ENCODE data around the gene IGSF21.

Gene IGSF21

DNA sequence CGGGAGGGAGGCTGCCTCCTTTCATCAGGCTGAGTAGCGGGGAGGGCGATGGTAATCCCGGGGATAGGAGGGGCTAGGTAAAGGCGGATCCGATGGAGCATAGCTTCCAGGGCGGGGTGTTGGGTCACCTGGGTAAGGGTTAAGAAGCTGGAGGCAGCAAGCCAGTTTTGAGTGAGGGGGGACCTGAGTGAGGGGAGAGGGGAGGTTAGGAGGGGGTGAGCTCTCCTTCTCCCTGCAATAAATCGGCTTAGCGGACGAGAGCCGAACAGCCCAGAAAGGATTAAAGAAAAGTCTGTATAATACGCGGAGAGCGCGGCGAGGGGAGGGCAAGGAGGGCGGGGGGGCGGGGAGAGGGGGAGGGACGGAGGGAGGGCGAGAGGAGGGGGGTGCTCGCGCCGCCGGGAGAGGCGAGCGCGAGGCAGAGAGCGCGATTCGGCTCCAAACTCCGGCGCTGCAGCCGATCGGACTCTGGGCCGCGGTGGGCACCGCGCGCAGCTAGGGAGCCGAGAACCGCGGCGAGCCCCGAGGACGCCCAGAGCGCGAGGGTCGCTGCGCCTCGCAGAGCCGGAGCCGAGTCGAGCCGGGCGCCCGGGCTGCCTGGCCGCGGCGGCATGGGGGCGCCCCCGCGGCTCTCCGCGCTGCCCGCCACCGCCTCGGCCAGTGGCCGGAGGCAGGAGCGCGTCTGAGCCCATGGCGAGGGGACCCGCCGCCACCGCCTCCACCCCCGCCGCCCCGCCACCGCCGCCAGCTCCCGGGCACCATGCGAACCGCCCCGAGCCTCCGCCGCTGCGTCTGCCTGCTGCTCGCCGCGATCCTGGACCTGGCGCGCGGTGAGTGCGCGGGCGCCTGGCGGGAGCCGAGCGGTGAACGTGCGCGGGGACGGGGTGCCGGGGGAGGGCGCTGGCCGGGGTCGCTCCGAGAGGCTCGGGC lies at the start of gene IGSF21:
Gene IGSF21 (plus strand): TSS at position 430 of the 930 bp plus-strand sequence. CDS start 331 bp downstream, at position 761.
- no peak for DNase-seq (ENCODE audit: low spot score)

- DNase-seq (ENCODE audit: low spot score) = no peak
Observed at GRCh38 chr1:18058206-18058921, 49.2 kb upstream of the IGSF21 start.

- DNase-seq (ENCODE audit: low spot score) = no peak
Observed at GRCh38 chr1:18058981-18059605, 48.5 kb upstream of the IGSF21 start.

DNA sequence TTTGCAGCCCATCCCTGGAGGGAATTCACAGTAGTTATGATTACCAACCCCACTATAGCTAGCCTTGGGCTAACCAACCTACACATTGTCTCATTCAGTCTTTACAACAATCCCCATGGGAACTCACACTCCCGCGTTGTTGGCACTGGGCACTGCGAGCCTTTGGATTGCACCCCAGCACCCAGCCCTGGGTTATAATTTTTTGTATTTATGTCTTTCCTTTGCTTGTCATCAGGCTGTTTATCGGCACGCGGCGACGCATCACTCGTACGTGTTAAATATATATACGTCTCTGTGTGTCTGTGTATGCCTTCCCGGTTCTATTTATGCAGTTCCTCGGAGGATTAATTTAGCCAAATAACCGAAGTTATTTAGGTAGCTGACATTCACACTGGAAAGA lies 47.2 kb upstream of the IGSF21 start:
- no peak for DNase-seq (ENCODE audit: low spot score)

- DNase-seq (ENCODE audit: low spot score) = no peak
Observed at GRCh38 chr1:18062185-18062584, 45.4 kb upstream of the IGSF21 start.

DNA sequence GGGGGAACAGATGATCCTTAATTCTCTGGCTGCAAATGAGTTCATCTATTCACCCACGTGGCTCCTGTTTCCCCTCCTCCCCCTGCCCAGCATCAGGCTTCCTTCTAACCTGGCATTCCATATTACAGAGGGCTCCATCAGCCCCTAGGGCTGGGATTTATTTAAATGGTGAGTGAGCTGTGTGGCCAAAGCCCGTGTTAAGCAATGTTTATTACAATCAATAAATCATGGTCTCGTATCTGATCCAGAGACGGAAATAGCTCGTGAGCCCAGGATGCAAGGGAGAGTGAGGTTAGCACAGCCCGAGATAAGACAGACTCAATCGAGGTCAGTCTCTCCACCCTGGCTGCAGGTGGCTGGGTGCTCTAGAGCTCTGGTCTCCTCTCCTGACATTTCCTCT lies 43.1 kb upstream of the IGSF21 start:
- DNase-seq (ENCODE audit: low spot score) = no peak

GRCh38 chr1:18066576-18066975 lies 41.0 kb upstream of the IGSF21 start:
- no peak for DNase-seq (ENCODE audit: low spot score)

- no peak for DNase-seq (ENCODE audit: low spot score)
Observed at GRCh38 chr1:18069903-18070302, 37.7 kb upstream of the IGSF21 start.

DNA sequence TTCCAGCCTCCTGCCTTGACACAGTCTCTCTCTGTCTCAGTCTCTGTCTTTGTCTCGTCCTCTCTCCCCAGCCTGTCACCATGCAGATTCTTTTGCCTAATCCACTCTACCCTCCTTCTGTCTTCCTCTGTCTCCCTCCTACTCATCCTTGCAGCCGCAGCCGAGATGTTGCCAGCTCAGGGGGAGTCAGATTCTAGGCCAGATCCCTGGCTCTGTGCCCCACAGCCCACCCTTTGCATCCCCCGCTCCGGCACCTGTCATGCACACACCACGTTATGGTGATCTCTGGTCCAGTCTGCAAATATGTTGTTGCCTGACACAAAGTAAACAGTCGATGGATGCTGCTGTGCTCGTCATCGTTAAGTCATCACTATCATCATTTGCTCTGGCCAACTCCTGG lies 35.5 kb upstream of the IGSF21 start:
- no peak for DNase-seq (ENCODE audit: low spot score)

- DNase-seq (ENCODE audit: low spot score) = no peak
Observed at GRCh38 chr1:18073066-18073642, 34.4 kb upstream of the IGSF21 start.

- DNase-seq (ENCODE audit: low spot score) = no peak
Observed at GRCh38 chr1:18077657-18078215, 29.9 kb upstream of the IGSF21 start.

DNA sequence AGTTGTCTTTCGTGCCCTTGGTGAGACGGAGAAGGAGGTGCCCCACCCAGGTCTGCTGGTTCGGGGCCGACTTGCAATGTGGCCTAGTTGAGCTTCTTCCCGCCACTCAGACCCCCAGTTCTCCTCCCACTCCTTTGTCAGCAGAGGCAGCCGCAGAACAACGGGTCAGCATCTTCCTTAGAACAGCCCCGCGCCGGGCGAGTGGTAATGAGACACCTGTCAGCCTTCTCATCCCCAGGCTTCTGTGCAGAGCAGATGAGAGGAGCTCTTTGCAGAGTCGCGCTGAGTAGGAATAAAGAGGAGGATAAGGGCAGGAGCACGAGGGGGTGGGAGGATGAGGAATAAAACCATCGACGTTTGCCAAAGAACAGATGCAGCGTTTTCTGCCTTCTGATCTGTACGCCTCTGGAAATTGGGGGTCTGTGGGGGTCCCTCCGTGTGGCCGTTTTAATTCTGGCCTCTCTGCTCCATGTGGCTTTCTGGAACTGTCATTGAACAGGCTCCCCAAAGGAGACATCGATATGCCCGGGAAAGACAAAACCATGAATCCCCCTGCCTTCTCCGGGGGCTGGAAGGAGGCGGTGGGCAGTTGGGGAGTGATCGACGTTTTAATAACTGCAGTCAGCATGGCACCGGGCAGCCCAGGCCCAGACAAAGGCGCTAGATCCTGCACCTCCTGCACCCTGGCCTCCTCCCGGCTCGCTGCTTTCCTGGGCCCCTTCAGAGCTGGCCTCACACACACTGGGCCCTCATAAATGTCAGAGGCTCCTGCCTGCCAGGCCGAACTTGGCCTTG lies 27.5 kb upstream of the IGSF21 start:
- DNase-seq (ENCODE audit: low spot score) = no peak

DNA sequence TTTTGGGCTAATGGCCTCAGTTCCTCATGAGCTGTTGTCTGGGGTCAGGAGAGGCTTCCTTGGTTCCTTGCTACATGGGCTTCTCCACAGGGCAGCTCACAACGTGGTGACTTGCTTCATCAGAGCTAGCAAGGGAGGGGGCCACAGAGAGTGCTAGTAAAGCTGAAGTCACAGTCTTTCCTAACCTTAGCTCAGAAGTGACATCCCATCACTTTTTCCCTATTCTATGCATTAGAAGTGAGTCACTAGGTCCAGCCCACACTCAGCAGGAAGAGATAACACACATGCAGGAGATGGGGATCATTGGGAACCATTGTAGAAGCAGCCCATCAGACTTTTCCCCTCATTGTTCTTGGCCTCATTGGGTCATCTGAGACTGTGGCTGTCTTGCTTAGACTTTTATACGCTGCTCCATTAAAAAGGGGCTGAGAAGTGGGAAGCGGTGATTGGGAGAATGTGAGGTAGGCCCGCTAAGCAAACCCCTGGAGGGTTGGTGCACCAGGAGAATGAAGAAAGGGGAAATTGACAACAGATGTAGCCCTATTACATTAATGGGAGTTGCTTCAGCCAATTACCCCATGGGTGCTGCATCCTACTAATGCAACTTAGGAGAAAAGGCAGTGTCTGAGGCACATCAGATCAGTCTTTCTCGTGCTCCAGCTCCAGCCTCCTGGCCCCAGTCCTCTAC lies 22.1 kb upstream of the IGSF21 start:
- no peak for DNase-seq (ENCODE audit: low spot score)

GRCh38 chr1:18088077-18088594 lies 19.5 kb upstream of the IGSF21 start:
- no peak for DNase-seq (ENCODE audit: low spot score)

GRCh38 chr1:18089488-18089887 lies 18.1 kb upstream of the IGSF21 start:
- no peak for DNase-seq (ENCODE audit: low spot score)

DNA sequence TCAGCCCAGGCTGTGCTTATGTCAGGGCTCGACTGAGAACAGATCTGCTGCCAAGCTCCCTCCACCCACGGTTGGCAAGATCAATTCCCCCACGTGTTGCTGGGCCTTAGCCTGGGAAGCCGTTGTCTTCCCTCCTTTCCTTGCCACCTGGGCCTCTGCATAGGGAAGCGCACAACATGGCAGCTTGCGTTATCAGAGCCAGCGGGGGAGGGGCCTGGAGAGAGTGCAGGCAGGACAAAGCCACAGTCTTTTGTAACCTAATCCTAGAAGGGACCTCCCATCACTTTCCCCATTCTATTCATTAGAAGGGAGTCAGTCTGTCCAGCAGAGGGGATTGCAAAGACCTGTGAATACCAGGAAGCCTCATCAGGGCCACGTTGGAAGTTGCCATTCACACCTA lies 17.0 kb upstream of the IGSF21 start:
- no peak for DNase-seq (ENCODE audit: low spot score)

DNA sequence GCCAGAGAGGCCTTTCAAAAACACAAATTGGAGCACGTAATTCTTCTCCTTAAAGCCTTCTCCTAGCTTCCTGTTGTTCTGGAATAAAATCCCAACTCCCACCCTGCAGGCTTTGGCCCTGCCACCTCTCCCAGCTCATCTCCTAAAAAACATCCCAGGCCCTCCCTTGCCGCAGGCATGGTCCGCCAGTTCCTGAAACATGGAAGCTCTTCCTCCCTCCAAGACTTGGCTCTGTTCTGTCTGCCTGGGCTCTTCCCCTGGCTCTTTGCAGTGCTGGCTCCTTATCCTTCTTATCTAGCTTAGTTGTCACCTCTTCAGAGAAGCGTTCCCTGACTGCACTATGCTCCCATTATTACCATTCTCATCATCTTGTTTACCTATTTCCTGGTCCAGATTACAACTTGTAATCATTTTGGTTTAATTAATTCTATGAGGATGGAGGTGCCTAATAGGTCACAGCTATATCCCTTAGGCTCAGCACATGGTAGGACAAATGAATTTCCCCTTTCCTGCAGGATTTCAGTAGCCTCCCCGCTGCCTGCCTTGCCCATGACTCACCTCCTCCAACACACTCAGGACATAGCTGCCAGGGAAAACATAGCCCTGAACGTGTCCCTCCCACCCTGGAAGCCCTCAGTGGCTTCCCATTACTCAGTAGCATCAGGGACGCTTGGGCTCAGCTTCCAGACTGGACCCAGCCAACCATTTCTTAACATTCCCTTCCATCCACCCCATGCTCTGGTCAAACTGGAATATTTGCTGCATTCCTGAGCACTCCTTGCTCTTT lies 15.7 kb upstream of the IGSF21 start:
- DNase-seq (ENCODE audit: low spot score) = peak; percentile 86

DNA sequence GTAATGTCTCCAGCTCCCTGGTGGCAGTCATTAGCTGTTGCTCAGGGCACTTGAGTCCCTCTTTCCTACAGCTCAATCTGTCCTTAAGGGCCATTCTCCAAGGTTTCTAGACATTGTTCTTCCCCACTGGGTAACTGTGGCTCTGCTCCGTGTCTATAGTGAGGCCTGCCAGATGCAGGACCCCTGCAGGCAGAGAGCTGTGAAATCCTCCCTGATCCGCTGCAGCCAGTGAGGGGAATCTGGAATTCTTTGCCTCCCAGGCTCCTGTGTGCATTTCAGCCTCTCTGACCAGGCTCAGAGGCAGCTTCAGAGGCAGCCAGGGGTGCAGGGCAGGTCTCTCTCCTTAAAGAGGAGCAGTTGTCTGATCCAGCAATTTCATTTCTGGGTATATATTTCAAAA lies 14.4 kb upstream of the IGSF21 start:
- DNase-seq (ENCODE audit: low spot score) = no peak

DNA sequence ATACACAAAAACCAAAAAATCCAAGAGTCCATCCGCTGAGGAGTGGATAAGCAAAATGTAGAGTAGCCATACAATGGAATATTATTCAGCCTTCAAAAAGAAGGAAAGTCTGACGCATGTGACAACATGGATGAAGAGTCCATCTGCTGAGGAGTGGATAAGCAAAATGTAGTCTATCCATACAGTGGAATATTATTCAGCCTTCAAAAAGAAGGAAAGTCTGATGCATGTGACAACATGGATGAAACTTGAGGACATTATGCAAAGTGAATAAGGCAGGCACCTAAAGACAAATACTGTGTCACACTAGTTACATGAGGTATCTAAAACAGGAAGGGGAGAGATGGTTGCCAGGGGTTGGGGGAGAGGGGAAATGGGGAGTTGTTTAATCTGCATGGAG lies 14.0 kb upstream of the IGSF21 start:
- DNase-seq (ENCODE audit: low spot score) = no peak

DNA sequence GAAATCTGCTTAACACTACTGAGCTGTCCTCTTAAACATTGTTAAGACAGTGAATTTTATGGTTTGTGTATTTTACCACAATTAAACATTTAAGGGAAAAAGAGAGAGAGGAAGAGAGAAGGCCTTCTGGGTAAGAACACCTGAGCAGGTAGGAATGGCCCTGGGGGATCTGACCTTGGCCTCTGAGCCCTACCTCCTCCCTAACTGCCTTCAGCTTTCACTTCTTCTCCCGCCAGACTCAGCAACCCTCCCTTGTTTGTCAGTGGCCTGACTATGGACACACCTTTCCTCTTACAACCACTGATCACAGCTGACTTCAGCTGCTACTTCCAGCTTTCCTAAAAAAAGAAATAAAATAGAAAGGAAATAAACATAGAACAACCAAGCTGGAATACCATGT lies 13.5 kb upstream of the IGSF21 start:
- no peak for DNase-seq (ENCODE audit: low spot score)

All from GM03348 (cell line).